Endothelial cell of umbilical vein (primary cell): ENCODE data around the gene TDP1. TPM values are rescaled to one million over a fixed set of nuclear protein-coding genes. Genes with fewer than 3 reads are reported as not detected.

Experiments used
- BruUV-seq: library from RNA; stranded (reverse); fragments of 400-500 nt; replicated peaks from 2 replicates; lab custom pipeline; 2021; lab: Mats Ljungman, UMichigan
- CTCF ChIA-PET: fragments of 300-600, 350-600 bp; sonication (Branson Sonifier 250); formaldehyde crosslinking; loops from one replicate; lab custom pipeline; 2021; ENCODE audit warnings: antibody characterized with exemption, inconsistent platforms; lab: Charles Lee
- POLR2A ChIA-PET: fragments of 300-600, 350-600 bp; sonication (Branson Sonifier 250); formaldehyde crosslinking; loops from one replicate; lab custom pipeline; 2021; ENCODE audit warnings: antibody characterized with exemption, inconsistent platforms; lab: Charles Lee
- DNase-seq: peaks from one replicate; pipeline ENCODE4 v3.0.0-alpha.2; 2011; ENCODE audit warnings: low read depth, low spot score
- FAIRE-seq: peaks from 2 replicates; lab custom pipeline; 2011; peaks lifted over from hg19 to GRCh38; lab: Jason Lieb, UNC
- H2AFZ ChIP-seq: 2 replicates; pipeline ENCODE4 v1.6.0; 2012; ENCODE audit warnings: low read depth, low read length, control low read depth, inconsistent platforms
- H3K27ac ChIP-seq: 2 replicates; pipeline ENCODE4 v1.5.1; 2011; ENCODE audit warnings: low read depth, mild to moderate bottlenecking, control low read depth, low read length, moderate library complexity; ENCODE audit not compliant: insufficient read depth
- H3K27me3 ChIP-seq, 2 experiments: 2 replicates each; pipeline versions ENCODE4 v1.6.0 to v1.6.1; 2011; ENCODE audit warnings: low read length in 2 of 2, mixed read lengths in 1 of 2; ENCODE audit not compliant: control insufficient read depth in 2 of 2, insufficient read depth in 2 of 2
- H3K36me3 ChIP-seq, 2 experiments: 2 replicates in 1 of 2; 3 replicates in 1 of 2; pipeline ENCODE4 v1.5.1; 2011; ENCODE audit warnings: low read length in 2 of 2, mild to moderate bottlenecking in 1 of 2, moderate library complexity in 1 of 2; ENCODE audit not compliant: control insufficient read depth in 2 of 2, insufficient read depth in 2 of 2; ENCODE audit errors: extremely low read depth in 1 of 2
- H3K4me1 ChIP-seq: 3 replicates; pipeline ENCODE4 v1.5.1; 2011; ENCODE audit warnings: mild to moderate bottlenecking, low read length; ENCODE audit not compliant: control insufficient read depth, insufficient read depth; ENCODE audit errors: extremely low read depth
- H3K4me2 ChIP-seq: 2 replicates; pipeline ENCODE4 v1.6.1; 2011; ENCODE audit warnings: low read length, control low read depth, mixed read lengths; ENCODE audit not compliant: insufficient read depth
- H3K4me3 ChIP-seq, 3 experiments: fragments of 200-600 bp in 1 of 3; sonication (generic), shearing (Covaris generic) in 1 of 3; replicated peaks in 1 of 3; 2 replicates each; pipeline ENCODE4 v1.5.1; 2011 to 2016; ENCODE audit warnings: control low read depth in 3 of 3, low read length in 3 of 3, mild to moderate bottlenecking in 2 of 3, inconsistent platforms in 1 of 3, low read depth in 1 of 3, moderate library complexity in 1 of 3; ENCODE audit not compliant: insufficient read depth in 1 of 3
- H3K79me2 ChIP-seq: 2 replicates; pipeline ENCODE4 v1.6.0; 2012; ENCODE audit warnings: low read length, inconsistent platforms; ENCODE audit not compliant: control insufficient read depth, insufficient read depth
- H3K9ac ChIP-seq: replicated peaks from 2 replicates; pipeline ENCODE3; 2011; ENCODE audit warnings: low read length, control low read depth; ENCODE audit not compliant: insufficient read depth; ENCODE audit errors: extremely low read depth
- H3K9me1 ChIP-seq: replicated peaks from 3 replicates; pipeline ENCODE4 v1.6.0; 2011; ENCODE audit warnings: mild to moderate bottlenecking, low read length; ENCODE audit not compliant: control insufficient read depth, insufficient read depth; ENCODE audit errors: extremely low read depth
- H3K9me3 ChIP-seq: replicated peaks from 2 replicates; pipeline ENCODE4 v1.5.1; 2012; ENCODE audit warnings: low read length, inconsistent platforms; ENCODE audit not compliant: control insufficient read depth, insufficient read depth
- H4K20me1 ChIP-seq: replicated peaks from 2 replicates; pipeline ENCODE3; 2011; ENCODE audit warnings: mild to moderate bottlenecking, low read length; ENCODE audit not compliant: control insufficient read depth, insufficient read depth; ENCODE audit errors: extremely low read depth
- CTCF ChIP-seq, 2 donors: IDR thresholded peaks; 1 replicate in 1 of 2; 2 replicates in 1 of 2; pipeline ENCODE4 v1.5.1; 2011; ENCODE audit warnings: low read length in 2 of 2, mild to moderate bottlenecking in 2 of 2, moderate library complexity in 2 of 2, control low read depth in 1 of 2, inconsistent platforms in 1 of 2, low read depth in 1 of 2; ENCODE audit not compliant: insufficient read depth in 1 of 2; ENCODE audit errors: extremely low read depth in 1 of 2
- EZH2 ChIP-seq: IDR thresholded peaks from 2 replicates; pipeline ENCODE4 v1.6.1; 2012; ENCODE audit warnings: borderline replicate concordance, low read depth, mild to moderate bottlenecking, moderate library complexity, low read length, inconsistent platforms; ENCODE audit not compliant: severe bottlenecking
- FOS ChIP-seq: IDR thresholded peaks from 2 replicates; pipeline ENCODE4 v1.6.1; 2011; ENCODE audit warnings: mild to moderate bottlenecking, low read length, moderate library complexity, borderline replicate concordance; ENCODE audit not compliant: insufficient read depth
- GATA2 ChIP-seq: IDR thresholded peaks from 2 replicates; pipeline ENCODE4 v1.7.0; 2011; ENCODE audit warnings: low read depth, mild to moderate bottlenecking, moderate library complexity, mixed read lengths, low read length; ENCODE audit not compliant: insufficient read length, insufficient read depth
- JUN ChIP-seq: IDR thresholded peaks from 2 replicates; pipeline ENCODE4 v1.6.1; 2011; ENCODE audit warnings: borderline replicate concordance, low read depth; ENCODE audit not compliant: insufficient read length, insufficient read depth
- MYC ChIP-seq: IDR thresholded peaks from one replicate; pipeline ENCODE4 v1.6.1; 2011; ENCODE audit warnings: mild to moderate bottlenecking, low read depth, low read length
- POLR2A ChIP-seq: IDR thresholded peaks from 2 replicates; pipeline ENCODE4 v1.6.1; 2012; ENCODE audit warnings: low read depth, mild to moderate bottlenecking, control low read depth, low read length
- POLR2AphosphoS5 ChIP-seq: IDR thresholded peaks from 2 replicates; pipeline ENCODE4 v1.6.1; 2012; ENCODE audit warnings: low read depth, mild to moderate bottlenecking, control low read depth, low read length, moderate library complexity; ENCODE audit not compliant: insufficient read depth
- dilution Hi-C: fragments of 300-500 bp; cut with MboI; formaldehyde crosslinking; loops from one replicate; pipeline ENCODE4 v1.15.0; 2019; ENCODE audit warnings: low sequenced_read_pairs; ENCODE audit not compliant: extremely low pct_ligation_motif_present
- intact Hi-C: fragments of 100-400 bp; cut with micrococcal nuclease; formaldehyde crosslinking; loops from one replicate; pipeline ENCODE4 v1.10.0; 2022
- polyA plus RNA-seq, 4 experiments: library from polyadenylated mRNA; depleted of rRNA in 3 of 4; stranded (reverse) in 3 of 4; unstranded in 1 of 4; fragments of >200 nt; gene quantifications; 2 replicates each; pipeline versions ENCODE4 v1.2.1 to v1.2.3, GENCODE V29; 2011 to 2012; ENCODE audit warnings: missing spikeins in 1 of 4
- total RNA-seq: library from RNA; stranded (reverse); gene quantifications from 2 replicates; pipeline ENCODE4 v1.2.3, GENCODE V29; 2021
- TF ChIP-seq, protein P1 (sequence below): IDR thresholded peaks from 2 replicates; pipeline ENCODE4 v1.6.1; 2011; ENCODE audit not compliant: insufficient read depth, insufficient read length

Gene TDP1
- total and polyA plus RNA-seq, 2 donors (not counting 3 experiments of a cell fraction or from before 2014, with no cell fraction given), result 14.1 to 30.5 TPM

DNA sequence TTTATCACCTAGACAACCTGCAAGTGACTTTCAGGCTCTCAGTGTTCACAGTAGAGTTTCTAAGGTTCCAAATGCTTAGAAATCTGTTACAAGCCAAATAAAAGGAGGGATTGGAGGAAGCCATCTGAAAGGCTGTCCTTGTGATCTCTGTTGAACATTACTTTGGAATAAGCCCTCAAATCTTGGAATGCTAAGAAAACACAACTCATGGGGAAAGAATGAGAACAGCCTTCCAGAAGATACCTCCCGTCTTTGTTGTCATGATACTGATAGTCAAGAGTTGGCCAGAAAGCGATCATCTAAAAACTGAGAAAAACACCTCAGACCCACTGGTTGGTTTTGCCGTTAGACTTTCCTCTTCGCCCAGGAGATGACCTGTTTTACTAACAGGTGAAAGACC is 61.6 kb downstream of the TDP1 start:
- H3K4me3 ChIP-seq, result no peak overlapping the region
- no TSS peak for BruUV-seq
- POLR2A ChIA-PET, result no interaction called here
- no peaks in the 10 kb centered on the region for H4K20me1 ChIP-seq
- DNase-seq, result no peak
- no peak overlapping the region for H3K9ac ChIP-seq
- TF ChIP-seq POLR2AphosphoS5 (no peak), GATA2 (no peak), POLR2A (no peak), FOS (no peak), EZH2 (no peak), MYC (no peak)
- TF ChIP-seq, protein P1, sequence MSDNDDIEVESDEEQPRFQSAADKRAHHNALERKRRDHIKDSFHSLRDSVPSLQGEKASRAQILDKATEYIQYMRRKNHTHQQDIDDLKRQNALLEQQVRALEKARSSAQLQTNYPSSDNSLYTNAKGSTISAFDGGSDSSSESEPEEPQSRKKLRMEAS, result no peak
- no peaks in the 10 kb centered on the region for H3K79me2 ChIP-seq
- no peak overlapping the region for H2AFZ ChIP-seq
- CTCF ChIA-PET, result interaction anchor here (2.3 kb wide), 1 partner anchor 44 kb away, joined by 6 read pairs; no protein-coding TSS in a partner anchor
- no peak overlapping the region for H3K27ac ChIP-seq
- no peaks in the 10 kb centered on the region for H3K4me1 ChIP-seq
- dilution Hi-C loops (no loop called here), intact Hi-C loops (no loop called here)
- H3K4me2 ChIP-seq, result no peak overlapping the region
- H3K9me1 ChIP-seq, result no peaks in the 10 kb centered on the region
- H3K9me3 ChIP-seq, result no peaks in the 10 kb centered on the region
- H3K27me3 ChIP-seq, result no peaks in the 10 kb centered on the region
- H3K36me3 ChIP-seq, result peaks cover 2 to 7% of the 10 kb centered on the region in 2 experiments
- FAIRE-seq, result no peak

DNA sequence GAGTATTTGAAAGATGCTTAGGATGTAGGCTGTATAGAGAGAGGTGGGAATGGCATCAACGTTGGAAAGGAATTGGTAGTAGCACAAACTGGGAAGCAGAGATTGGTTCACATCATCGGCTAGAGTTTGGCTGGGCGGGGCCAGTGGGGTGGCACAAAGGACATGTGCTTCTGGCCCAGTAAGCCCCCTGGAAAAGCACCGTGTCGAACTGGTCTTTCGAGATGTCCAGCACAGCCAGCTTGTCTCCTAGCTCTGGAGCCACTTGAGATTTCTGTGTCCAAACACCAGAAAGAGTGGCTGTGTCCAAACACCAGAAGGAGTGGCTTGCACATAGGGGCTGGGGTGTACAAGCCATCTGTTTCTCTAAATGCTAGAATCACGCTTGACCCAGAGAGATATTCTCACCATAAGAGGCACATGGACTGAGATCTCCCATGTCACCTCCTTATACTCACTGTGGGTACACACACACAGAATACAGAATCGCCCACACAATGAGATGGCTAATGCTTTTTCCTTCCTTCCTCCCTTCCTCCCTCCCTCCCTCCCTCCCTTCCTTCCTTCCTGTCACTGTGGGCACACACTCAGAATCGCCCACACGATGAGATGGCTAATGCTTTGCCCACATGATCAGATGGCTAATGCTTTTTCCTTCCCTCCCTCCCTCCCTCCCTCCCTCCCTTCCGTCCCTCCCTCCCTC is 64.2 kb downstream of the TDP1 start:
- no peak overlapping the region for H3K9ac ChIP-seq
- ChIA-PET POLR2A (no interaction called here), CTCF (no interaction called here)
- TF ChIP-seq POLR2A (no peak), GATA2 (no peak), FOS (no peak), MYC (no peak), CTCF (IDR thresholded peaks at IDR 0.05; ENCODE audit: extremely low read depth in 1 of 2, insufficient read depth in 1 of 2, low read depth in 1 of 2, low read length in 2 of 2) (no peak), EZH2 (no peak), JUN (no peak), POLR2AphosphoS5 (no peak)
- TF ChIP-seq, protein P1, result no peak
- FAIRE-seq (no peak), DNase-seq (no peak)
- H3K79me2 ChIP-seq, result no peaks in the 10 kb centered on the region
- H3K9me1 ChIP-seq, result no peaks in the 10 kb centered on the region
- H3K9me3 ChIP-seq, result no peaks in the 10 kb centered on the region
- no peak overlapping the region for H3K27ac ChIP-seq
- intact Hi-C loops, result no loop called here
- no peaks in the 10 kb centered on the region for H3K4me1 ChIP-seq
- no TSS peak for BruUV-seq
- peaks cover 5 to 7% of the 10 kb centered on the region in 2 experiments for H3K36me3 ChIP-seq
- H3K4me3 ChIP-seq, result no peak overlapping the region
- H3K4me2 ChIP-seq, result no peak overlapping the region
- H3K27me3 ChIP-seq, result no peaks in the 10 kb centered on the region
- no peaks in the 10 kb centered on the region for H4K20me1 ChIP-seq
- dilution Hi-C loops, result no loop called here
- no peak overlapping the region for H2AFZ ChIP-seq
